K562 (cell line): ENCODE measurements around the gene OR10S1. TPM values are rescaled to one million over a fixed set of nuclear protein-coding genes. Genes with fewer than 3 reads are reported as not detected.
A peak's percentile ranks its signal among the peaks of the same experiment; 100 is the strongest.

Experiments used
- ATAC-seq: fragments of 200-7000 bp; cut with Tn5 transposase; 3 replicates; pipeline ENCODE4 v1.9.1; 2020; ENCODE audit warnings: moderate library complexity
- BruUV-seq: library from RNA; stranded (reverse); fragments of 400-500 nt; replicated peaks from 2 replicates; lab custom pipeline; 2021; lab: Mats Ljungman, UMichigan
- CTCF ChIA-PET: fragments of 300-600 bp; formaldehyde crosslinking; extraction: SDS; loops from one replicate; lab custom pipeline; 2021; ENCODE audit warnings: low intra/inter-chr PET ratio; lab: Yijun Ruan, JAX
- POLR2A ChIA-PET: fragments of 300-600, 350-650 bp; sonication (Branson Sonifier 250); formaldehyde crosslinking; extraction: SDS; loops from one replicate; lab custom pipeline; 2021; ENCODE audit warnings: antibody characterized with exemption, inconsistent platforms; lab: Yijun Ruan, JAX
- DNase-seq, 4 experiments: peaks; one replicate each; pipeline versions ENCODE4 v3.0.0 to v3.0.0-alpha.2; 2011 to 2018; ENCODE audit warnings: low spot score in 3 of 4, mixed read lengths in 3 of 4; ENCODE audit errors: extremely low read depth in 1 of 4
- FAIRE-seq: peaks from 2 replicates; lab custom pipeline; 2011; peaks lifted over from hg19 to GRCh38; lab: Jason Lieb, UNC
- H2AFZ ChIP-seq: 2 replicates; pipeline ENCODE4 v1.6.0; 2011; ENCODE audit warnings: low read depth, low read length, control low read depth, inconsistent platforms
- H3K27ac ChIP-seq: fragments of 200-600 bp; 3 replicates; pipeline ENCODE4 v1.8.0; 2011; ENCODE audit warnings: low read depth, mild to moderate bottlenecking, control low read depth, inconsistent platforms, low read length, moderate library complexity, mixed read lengths; ENCODE audit errors: extremely low read depth
- H3K27me3 ChIP-seq, 2 experiments: fragments of 300-600 bp in 1 of 2; 2 replicates in 1 of 2; 3 replicates in 1 of 2; pipeline versions ENCODE4 v1.6.0 to v1.8.0; 2011; ENCODE audit warnings: inconsistent platforms in 2 of 2, low read length in 2 of 2, mild to moderate bottlenecking in 1 of 2, mixed read lengths in 1 of 2, moderate library complexity in 1 of 2; ENCODE audit not compliant: control insufficient read depth in 2 of 2, insufficient read depth in 2 of 2
- H3K36me3 ChIP-seq: fragments of 300-600 bp; 3 replicates; pipeline ENCODE4 v1.8.0; 2011; ENCODE audit warnings: mild to moderate bottlenecking, low read length, inconsistent platforms; ENCODE audit not compliant: control insufficient read depth, insufficient read depth
- H3K4me1 ChIP-seq, 2 experiments: fragments of 200-600 bp in 1 of 2; replicated peaks in 1 of 2; 2 replicates in 1 of 2; 3 replicates in 1 of 2; pipeline versions ENCODE4 v1.5.1 to v1.8.0; 2011; ENCODE audit warnings: inconsistent platforms in 2 of 2, low read length in 2 of 2, mild to moderate bottlenecking in 1 of 2, mixed read lengths in 1 of 2, moderate library complexity in 1 of 2; ENCODE audit not compliant: control insufficient read depth in 2 of 2, insufficient read depth in 2 of 2
- H3K4me2 ChIP-seq: 2 replicates; pipeline ENCODE4 v1.6.1; 2011; ENCODE audit warnings: low read length, control low read depth, inconsistent platforms, mixed read lengths; ENCODE audit not compliant: insufficient read depth
- H3K4me3 ChIP-seq: fragments of 200-600 bp; sonication (generic), shearing (Covaris generic); 2 replicates; pipeline ENCODE4 v1.5.1; 2016; ENCODE audit warnings: control low read depth, inconsistent platforms
- H3K79me2 ChIP-seq: fragments of 200-600 bp; 3 replicates; pipeline ENCODE4 v1.8.0; 2011; ENCODE audit warnings: low read length, inconsistent platforms; ENCODE audit not compliant: control insufficient read depth, insufficient read depth
- H3K9ac ChIP-seq, 2 experiments: 2 replicates each; pipeline versions ENCODE4 v1.6.0 to v1.6.1; 2011; ENCODE audit warnings: low read depth in 2 of 2, low read length in 2 of 2, control low read depth in 1 of 2, inconsistent platforms in 1 of 2, mild to moderate bottlenecking in 1 of 2, mixed read lengths in 1 of 2; ENCODE audit not compliant: insufficient read depth in 1 of 2
- H3K9me1 ChIP-seq: one replicate; pipeline ENCODE4 v1.6.0; 2011; ENCODE audit warnings: inconsistent platforms, mild to moderate bottlenecking, low read length, moderate library complexity; ENCODE audit not compliant: control insufficient read depth, insufficient read depth
- H3K9me3 ChIP-seq: replicated peaks from 2 replicates; pipeline ENCODE4 v1.5.1; 2011; ENCODE audit warnings: low read depth, low read length, inconsistent platforms; ENCODE audit not compliant: control insufficient read depth, insufficient read depth
- H4K20me1 ChIP-seq: replicated peaks from 2 replicates; pipeline ENCODE4 v1.6.1; 2011; ENCODE audit warnings: low read length, inconsistent platforms, mixed read lengths; ENCODE audit not compliant: control insufficient read depth, insufficient read depth
- NR0B1 ChIP-seq: fragments of 450-650 bp; IDR thresholded peaks from one replicate; pipeline ENCODE4 v1.6.1; 2018; ENCODE audit warnings: mild to moderate bottlenecking, moderate library complexity; ENCODE audit not compliant: partially characterized antibody
- TSC22D4 ChIP-seq: fragments of 450-650 bp; IDR thresholded peaks from 2 replicates; pipeline ENCODE4 v1.6.1; 2016; ENCODE audit warnings: missing genetic modification characterization, missing biosample characterization, control low read depth
- ZFP36 ChIP-seq: fragments of 150-350 bp; IDR thresholded peaks from 2 replicates; pipeline ENCODE4 v1.6.1; 2018; ENCODE audit warnings: low read length, low read depth; ENCODE audit not compliant: partially characterized antibody
- WGBS: fragments of 100-300 bp; shearing (Covaris generic); methylation state at CpG from one replicate; pipeline ENCODE4 v1.1.6; 2016; ENCODE audit warnings: low coverage, mixed read lengths; ENCODE audit not compliant: insufficient coverage; ENCODE audit errors: missing lambda C conversion rate; 5-methylcytosine and 5-hydroxymethylcytosine counted together
- in situ Hi-C: fragments of 300-500 bp; cut with MboI; formaldehyde crosslinking; loops from 4 replicates; pipeline ENCODE4 v1.15.0; 2018; ENCODE audit warnings: inconsistent platforms, mixed read lengths
- intact Hi-C: fragments of 100-400 bp; cut with micrococcal nuclease; formaldehyde crosslinking; loops from 2 replicates; pipeline ENCODE4 v1.14.2; 2022
- polyA plus RNA-seq, 8 experiments: library from polyadenylated mRNA; depleted of rRNA in 4 of 8; stranded (reverse) in 5 of 8; unstranded in 3 of 8; fragments of >200 nt; fragmentation: Nextera tagmentation in 2 of 8; fragmentation: Illumina TruSeq in 1 of 8; extraction: Ambion mirVana in 2 of 8; extraction: Trizol in 1 of 8; gene quantifications; 2 replicates each; pipeline versions ENCODE4 v1.2.1 to v1.2.3, GENCODE V29; 2011 to 2014; ENCODE audit warnings: inconsistent platforms in 1 of 8, missing spikeins in 1 of 8
- total RNA-seq, 7 experiments: library from RNA; depleted of rRNA in 6 of 7; stranded (reverse); fragments of >200 nt in 6 of 7; fragmentation: Illumina TruSeq in 2 of 7; extraction: Trizol in 2 of 7; gene quantifications; 2 replicates each; pipeline versions ENCODE4 v1.2.1 to v1.2.3, GENCODE V29; 2011 to 2021; ENCODE audit warnings: low replicate concordance in 1 of 7
- TF ChIP-seq, protein P1 (sequence below): fragments of 450-650 bp; formaldehyde crosslinking; IDR thresholded peaks from 2 replicates; pipeline ENCODE4 v1.4.0; 2022; ENCODE audit warnings: missing genetic modification characterization
- TF ChIP-seq, protein P2 (sequence below): sonication (generic); formaldehyde crosslinking; IDR thresholded peaks from 2 replicates; pipeline ENCODE4 v1.5.0; 2020; ENCODE audit warnings: missing genetic modification reagents

Gene OR10S1
- total and polyA plus RNA-seq, 9 of the 15 experiments (the other 6 are each of a cell fraction or from before 2014, with no cell fraction given) = not detected

DNA sequence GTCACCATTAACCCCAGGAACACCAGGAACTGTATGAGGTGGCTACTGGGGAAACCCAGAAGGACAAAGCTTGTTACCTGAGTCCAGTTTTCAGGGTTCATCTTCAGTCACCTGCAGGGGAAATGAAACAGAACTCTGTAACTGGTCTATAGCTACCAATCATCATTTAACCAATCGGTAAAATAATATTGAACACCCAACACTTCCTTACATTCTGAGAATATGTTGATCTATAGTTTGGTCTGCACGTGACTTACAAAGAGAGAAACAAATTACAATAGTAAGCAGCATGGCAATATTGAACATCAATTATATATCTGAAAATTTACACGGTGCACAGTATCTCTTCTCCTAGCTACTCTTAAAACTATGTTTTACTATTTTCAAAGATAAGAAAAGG is 33.8 kb downstream of the OR10S1 start, which contains the start of gene OR6T1:
Gene OR6T1 (minus strand): TSS at position 101 of the 400 bp plus-strand sequence. CDS start 0 bp downstream, at position 101.
- ChIA-PET POLR2A (interaction anchor here (1.1 to 1.5 kb wide), 2 partner anchors 13 to 19 kb away, joined by 3 to 4 read pairs; no protein-coding TSS in a partner anchor), CTCF (no interaction called here)
- in situ Hi-C loops = no loop called here
- Histone ChIP-seq H3K4me1 (no peaks in the 10 kb centered on the region), H2AFZ (no peak within 1 kb of the TSS), H3K9ac (no peak within 1 kb of the TSS), H4K20me1 (no peaks in the 10 kb centered on the region), H3K9me3 (no peaks in the 10 kb centered on the region), H3K4me2 (no peak within 1 kb of the TSS), H3K4me3 (no peak within 1 kb of the TSS), H3K27me3 (no peaks in the 10 kb centered on the region; a peak in 1 of 5 replicates), H3K27ac (no peak within 1 kb of the TSS), H3K9me1 (no peaks in the 10 kb centered on the region), H3K36me3 (no peaks in the 10 kb centered on the region), H3K79me2 (no peaks in the 10 kb centered on the region)
- no peak for DNase-seq
- BruUV-seq = no TSS peak
- intact Hi-C loops = no loop called here
- 5% methylated on average over 3 of the region's 3 CpGs for WGBS
- FAIRE-seq = no peak
- ATAC-seq = no peak
- TF ChIP-seq ZFP36 (no peak), NR0B1 (no peak), TSC22D4 (tag) (no peak)
- TF ChIP-seq, all 486 proteins: peak for 0

- no peak overlapping the region for H2AFZ ChIP-seq
- H3K27me3 ChIP-seq = no peaks in the 10 kb centered on the region; a peak in 1 of 5 replicates
- WGBS = 0% methylated on average over 3 of the region's 4 CpGs
- H3K36me3 ChIP-seq = no peaks in the 10 kb centered on the region
- in situ Hi-C loops (no loop called here), intact Hi-C loops (no loop called here)
- no peak overlapping the region for H3K27ac ChIP-seq
- no peak overlapping the region for H3K4me2 ChIP-seq
- H3K4me3 ChIP-seq = no peak overlapping the region
- CTCF ChIA-PET = no interaction called here
- no peaks in the 10 kb centered on the region for H3K79me2 ChIP-seq
- H3K9ac ChIP-seq = no peak overlapping the region
- no peaks in the 10 kb centered on the region for H3K9me1 ChIP-seq
- ATAC-seq (no peak), DNase-seq (no peak), FAIRE-seq (no peak)
- H4K20me1 ChIP-seq = no peaks in the 10 kb centered on the region
- no peaks in the 10 kb centered on the region for H3K9me3 ChIP-seq
- BruUV-seq = no TSS peak
- POLR2A ChIA-PET = no interaction called here
- H3K4me1 ChIP-seq = no peaks in the 10 kb centered on the region
- TF ChIP-seq, protein P1, sequence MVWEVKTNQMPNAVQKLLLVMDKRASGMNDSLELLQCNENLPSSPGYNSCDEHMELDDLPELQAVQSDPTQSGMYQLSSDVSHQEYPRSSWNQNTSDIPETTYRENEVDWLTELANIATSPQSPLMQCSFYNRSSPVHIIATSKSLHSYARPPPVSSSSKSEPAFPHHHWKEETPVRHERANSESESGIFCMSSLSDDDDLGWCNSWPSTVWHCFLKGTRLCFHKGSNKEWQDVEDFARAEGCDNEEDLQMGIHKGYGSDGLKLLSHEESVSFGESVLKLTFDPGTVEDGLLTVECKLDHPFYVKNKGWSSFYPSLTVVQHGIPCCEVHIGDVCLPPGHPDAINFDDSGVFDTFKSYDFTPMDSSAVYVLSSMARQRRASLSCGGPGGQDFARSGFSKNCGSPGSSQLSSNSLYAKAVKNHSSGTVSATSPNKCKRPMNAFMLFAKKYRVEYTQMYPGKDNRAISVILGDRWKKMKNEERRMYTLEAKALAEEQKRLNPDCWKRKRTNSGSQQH (CRISPR knock-in tag) = no peak
- TF ChIP-seq, protein P2, sequence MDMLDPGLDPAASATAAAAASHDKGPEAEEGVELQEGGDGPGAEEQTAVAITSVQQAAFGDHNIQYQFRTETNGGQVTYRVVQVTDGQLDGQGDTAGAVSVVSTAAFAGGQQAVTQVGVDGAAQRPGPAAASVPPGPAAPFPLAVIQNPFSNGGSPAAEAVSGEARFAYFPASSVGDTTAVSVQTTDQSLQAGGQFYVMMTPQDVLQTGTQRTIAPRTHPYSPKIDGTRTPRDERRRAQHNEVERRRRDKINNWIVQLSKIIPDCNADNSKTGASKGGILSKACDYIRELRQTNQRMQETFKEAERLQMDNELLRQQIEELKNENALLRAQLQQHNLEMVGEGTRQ (CRISPR knock-in tag) = peak; percentile 58
Measured at GRCh38 chr11:123942413-123942812, 35.2 kb downstream of the OR10S1 start.
